Ectodermal cell (in vitro differentiated cells): ENCODE measurements around the gene RCSD1.

Source experiments
- H3K27ac ChIP-seq: 2 replicates; pipeline ENCODE4 v1.7.0; 2013; ENCODE audit warnings: mild to moderate bottlenecking, low read depth, low read length; ENCODE audit not compliant: insufficient read depth, poor library complexity, severe bottlenecking
- H3K27me3 ChIP-seq: 2 replicates; pipeline ENCODE4 v1.7.0; 2013; ENCODE audit warnings: mild to moderate bottlenecking, low read length; ENCODE audit not compliant: insufficient read depth, control insufficient read depth, poor library complexity, severe bottlenecking
- H3K36me3 ChIP-seq: one replicate; pipeline ENCODE4 v1.7.0; 2013; ENCODE audit warnings: low read length; ENCODE audit not compliant: control insufficient read depth, insufficient read depth
- H3K4me1 ChIP-seq: one replicate; pipeline ENCODE4 v1.7.0; 2013; ENCODE audit warnings: low read length; ENCODE audit not compliant: control insufficient read depth, insufficient read depth
- H3K4me3 ChIP-seq: 2 replicates; pipeline ENCODE4 v1.7.0; 2013; ENCODE audit warnings: low read depth, low read length, control low read depth; ENCODE audit not compliant: insufficient read depth
- H3K9me3 ChIP-seq: 2 replicates; pipeline ENCODE4 v1.7.0; 2013; ENCODE audit warnings: mild to moderate bottlenecking, low read length, moderate library complexity; ENCODE audit not compliant: control insufficient read depth
- WGBS, 2 experiments: methylation state at CpG; one replicate each; pipeline ENCODE4 v1.1.7; 2013; ENCODE audit warnings: missing lambda C conversion rate in 2 of 2; 5-methylcytosine and 5-hydroxymethylcytosine counted together

The RCSD1 gene

DNA sequence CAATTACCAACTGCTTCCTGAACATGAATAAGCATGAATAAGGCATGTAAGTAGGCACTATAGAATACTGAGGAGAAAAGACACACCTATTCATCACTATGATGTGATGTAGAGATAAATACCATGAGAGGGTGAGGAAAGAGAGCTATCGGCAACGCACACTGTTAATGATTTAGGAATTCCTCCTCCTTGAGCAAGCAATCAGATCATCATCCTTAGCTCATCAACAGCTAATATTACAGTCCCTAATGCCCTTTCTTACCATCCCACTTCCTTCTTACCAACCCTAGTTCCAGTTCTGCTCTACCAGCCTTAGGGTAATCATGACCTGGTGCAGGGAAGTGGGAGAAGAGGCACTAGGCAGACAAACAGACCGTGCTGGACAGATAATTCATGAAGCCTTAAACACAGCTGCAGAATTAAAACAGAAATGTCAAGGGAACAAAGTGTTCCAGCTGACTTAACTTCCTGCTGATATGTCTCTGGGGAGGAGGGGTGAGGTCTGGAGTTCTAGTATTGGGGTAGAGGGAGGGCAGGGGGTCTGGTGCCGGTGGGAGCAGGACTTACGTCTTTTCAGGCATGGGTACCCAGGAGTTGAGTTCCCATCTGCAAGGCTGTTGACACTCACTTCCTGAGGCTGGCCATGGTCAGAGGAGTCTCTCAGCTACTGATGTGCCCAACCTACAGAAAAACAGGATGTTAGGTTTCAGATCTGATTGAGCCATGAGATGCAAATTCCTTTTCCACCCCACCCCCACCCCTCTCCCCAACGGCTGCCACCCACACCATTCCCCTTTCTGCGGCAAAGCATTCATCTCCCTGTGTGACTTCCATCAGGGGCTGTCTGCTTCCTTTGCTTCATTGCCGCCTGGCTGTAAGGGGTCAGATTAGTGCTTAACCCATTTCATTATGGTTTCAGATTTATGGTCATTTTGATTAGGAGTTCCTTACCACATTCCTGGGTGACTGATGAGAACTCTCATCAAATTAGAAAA lies 12.6 kb upstream of the RCSD1 start:
- Histone ChIP-seq H3K27ac (no peak overlapping the region), H3K9me3 (no peaks in the 10 kb centered on the region), H3K27me3 (no peaks in the 10 kb centered on the region), H3K36me3 (no peaks in the 10 kb centered on the region), H3K4me3 (no peak overlapping the region), H3K4me1 (peaks cover 15% of the 10 kb centered on the region)
- 58 to 64% methylated on average over 8 of the region's 8 CpGs for WGBS, 2 experiments

DNA sequence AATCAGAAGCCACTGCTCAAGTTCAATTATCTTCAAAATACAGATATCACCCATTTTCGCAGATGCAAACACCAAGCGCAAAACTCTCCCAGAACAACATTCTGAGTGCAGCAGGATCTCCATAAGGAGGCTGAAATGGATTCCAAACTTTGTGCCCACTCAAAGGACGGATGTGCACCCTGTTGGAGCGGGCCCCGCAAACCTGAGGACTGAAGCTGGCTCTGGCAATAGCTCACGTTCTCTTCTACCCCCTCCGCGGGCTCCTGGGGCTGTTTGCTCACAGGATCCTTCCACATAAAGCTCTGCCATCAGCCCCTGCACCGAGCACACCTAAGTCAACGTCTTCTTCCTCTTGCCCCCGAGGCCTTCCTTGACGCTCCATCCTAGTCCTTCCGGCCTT lies 11.7 kb upstream of the RCSD1 start:
- Histone ChIP-seq H3K4me1 (peaks cover 15% of the 10 kb centered on the region), H3K36me3 (no peaks in the 10 kb centered on the region), H3K27ac (no peak overlapping the region), H3K27me3 (no peaks in the 10 kb centered on the region), H3K9me3 (no peaks in the 10 kb centered on the region), H3K4me3 (no peak overlapping the region)
- WGBS, 2 experiments: 87 to 88% methylated on average over 13 of the region's 13 CpGs

DNA sequence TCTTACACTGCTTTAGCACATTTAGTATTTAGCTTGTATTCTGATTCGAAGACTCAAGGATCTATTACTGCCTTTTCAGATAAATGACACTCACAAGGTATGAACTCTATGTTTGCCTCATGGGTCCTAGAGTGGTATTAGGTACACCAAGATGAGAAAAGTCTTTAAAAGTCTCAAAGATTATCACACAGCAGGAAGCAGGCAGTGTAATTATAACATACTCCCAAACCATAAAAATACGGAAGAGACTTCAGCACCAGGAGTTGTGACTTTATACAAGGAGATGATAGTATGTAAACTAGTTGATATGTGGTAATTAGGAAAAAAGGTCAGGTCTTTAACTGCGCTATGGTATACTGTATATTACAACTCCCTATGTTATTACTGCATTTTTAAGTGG lies 11.2 kb upstream of the RCSD1 start:
- WGBS, 2 experiments: 89 to 97% methylated on average over 3 of the region's 3 CpGs
- H3K27ac ChIP-seq: no peak overlapping the region
- H3K36me3 ChIP-seq: no peaks in the 10 kb centered on the region
- H3K4me1 ChIP-seq: peaks cover 15% of the 10 kb centered on the region
- H3K27me3 ChIP-seq: no peaks in the 10 kb centered on the region
- no peak overlapping the region for H3K4me3 ChIP-seq
- no peaks in the 10 kb centered on the region for H3K9me3 ChIP-seq

DNA sequence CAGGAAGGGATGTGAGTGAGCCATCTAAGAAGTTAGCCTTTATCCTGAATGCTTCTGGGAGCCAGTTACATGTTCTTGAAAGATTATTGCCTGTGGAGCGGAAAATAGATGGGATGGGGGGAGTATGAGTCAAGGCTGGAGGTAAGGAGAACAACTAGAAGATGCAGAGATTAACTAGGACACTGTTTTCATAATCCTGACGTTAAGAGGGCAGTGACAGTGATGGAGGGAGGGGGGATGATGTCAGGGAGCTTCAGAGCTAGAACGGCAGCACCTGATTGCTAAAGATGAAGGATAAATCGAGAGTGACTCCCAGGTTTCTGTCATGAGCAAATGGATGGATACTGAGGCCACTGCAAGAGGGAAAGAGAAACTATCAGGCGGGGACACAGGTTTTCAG lies 10.0 kb upstream of the RCSD1 start:
- WGBS, 2 experiments: 78 to 85% methylated on average over 5 of the region's 5 CpGs
- Histone ChIP-seq H3K9me3 (no peaks in the 10 kb centered on the region), H3K4me1 (peaks cover 15% of the 10 kb centered on the region), H3K4me3 (no peak overlapping the region), H3K36me3 (no peaks in the 10 kb centered on the region), H3K27me3 (no peaks in the 10 kb centered on the region), H3K27ac (no peak overlapping the region)

DNA sequence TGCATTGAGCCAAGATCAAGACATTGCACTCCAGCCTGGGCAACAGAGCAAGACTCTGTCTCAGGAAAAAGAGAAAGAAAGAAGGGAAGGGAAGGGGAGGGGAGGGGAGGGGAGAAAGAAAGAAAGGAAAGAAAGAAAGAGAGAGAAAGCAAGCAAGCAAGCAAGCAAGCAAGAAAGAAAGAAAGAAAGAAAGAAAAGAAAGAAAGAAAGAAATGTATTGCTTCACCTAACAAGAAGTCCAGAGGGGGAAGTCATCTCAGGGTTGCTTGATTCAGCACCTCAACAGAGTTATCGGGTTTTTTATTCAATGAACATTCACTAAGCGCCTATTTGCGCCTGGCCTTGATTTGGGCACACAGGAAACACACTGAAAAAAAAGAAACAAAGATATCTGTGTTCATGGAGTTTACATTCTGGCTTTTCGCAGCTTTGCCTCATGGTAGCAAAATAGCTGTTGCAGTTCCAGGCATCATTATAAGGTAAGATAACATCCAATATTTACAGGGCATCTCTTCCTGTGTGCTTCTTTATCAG lies 8.2 kb upstream of the RCSD1 start:
- Histone ChIP-seq H3K4me1 (peaks cover 15% of the 10 kb centered on the region), H3K36me3 (no peaks in the 10 kb centered on the region), H3K9me3 (no peaks in the 10 kb centered on the region), H3K4me3 (no peak overlapping the region), H3K27ac (no peak overlapping the region), H3K27me3 (no peaks in the 10 kb centered on the region)
- WGBS, 2 experiments: 93 to 97% methylated on average over 4 of the region's 4 CpGs

DNA sequence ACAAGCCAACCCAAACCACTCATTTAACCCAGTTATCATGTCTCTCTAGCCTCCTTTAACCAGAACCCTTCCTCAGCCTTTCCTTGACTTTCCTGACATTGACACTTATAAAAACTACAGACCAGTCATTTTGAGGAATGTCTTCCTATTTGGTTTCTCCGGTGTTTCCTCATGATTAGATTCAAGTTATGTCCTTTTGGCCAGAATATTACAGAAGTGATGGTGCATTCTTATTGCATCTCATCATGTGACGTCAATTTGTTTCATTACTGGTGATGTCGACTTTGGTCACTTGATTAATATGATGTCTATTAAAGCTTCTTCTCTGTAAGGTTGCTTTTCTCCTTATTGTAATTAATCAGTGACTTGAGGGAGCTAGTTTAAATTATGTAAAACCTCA lies 6.1 kb upstream of the RCSD1 start:
- WGBS, 2 experiments: 92 to 98% methylated on average over 2 to 3 of the region's 3 CpGs

DNA sequence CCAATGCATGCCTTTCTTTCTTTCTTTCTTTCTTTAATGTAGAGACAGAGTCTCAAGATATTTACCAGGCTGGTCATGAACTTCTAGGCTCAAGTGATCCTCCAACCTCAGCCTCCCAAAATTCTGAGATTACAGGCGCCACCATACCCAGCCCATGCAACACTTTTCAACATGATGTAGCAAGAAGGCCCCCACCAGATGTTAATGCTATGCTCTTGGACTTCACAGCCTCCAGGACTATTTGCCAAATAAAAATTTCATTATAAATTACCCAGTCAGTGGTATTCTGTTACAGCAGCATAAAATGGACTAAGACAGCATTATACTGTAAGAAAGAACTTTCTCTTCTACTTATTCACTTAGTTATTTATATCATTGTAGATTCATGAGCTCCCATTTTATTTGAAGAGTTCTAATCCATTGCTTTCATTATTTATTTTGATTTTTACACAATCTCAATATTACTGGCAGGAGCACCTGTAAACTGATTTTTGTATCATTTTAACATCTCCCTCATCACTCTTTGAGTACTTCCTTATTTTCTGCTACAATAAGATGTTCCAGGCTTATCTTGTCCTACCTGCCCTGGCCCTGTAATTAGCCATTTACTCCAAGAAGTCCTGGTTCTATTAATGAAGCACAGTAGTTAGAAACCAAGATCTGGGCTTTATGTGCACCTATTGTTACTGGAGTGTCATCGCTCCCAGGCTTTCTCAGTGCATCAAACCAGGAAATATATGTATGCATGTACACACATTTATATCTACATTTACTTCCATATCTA lies 4.8 kb upstream of the RCSD1 start:
- Histone ChIP-seq H3K36me3 (no peaks in the 10 kb centered on the region), H3K4me1 (no peaks in the 10 kb centered on the region), H3K9me3 (no peaks in the 10 kb centered on the region), H3K27me3 (peaks cover 21% of the 10 kb centered on the region), H3K27ac (no peak overlapping the region), H3K4me3 (no peak overlapping the region)
- WGBS, 2 experiments: 92 to 93% methylated on average over 2 of the region's 2 CpGs

More for the DNA sequence above, 6.1 kb upstream of the RCSD1 start:
- no peaks in the 10 kb centered on the region for H3K36me3 ChIP-seq
- no peak overlapping the region for H3K4me3 ChIP-seq
- H3K27me3 ChIP-seq: peaks cover 8% of the 10 kb centered on the region
- H3K27ac ChIP-seq: no peak overlapping the region
- H3K9me3 ChIP-seq: no peaks in the 10 kb centered on the region
- H3K4me1 ChIP-seq: no peaks in the 10 kb centered on the region

DNA sequence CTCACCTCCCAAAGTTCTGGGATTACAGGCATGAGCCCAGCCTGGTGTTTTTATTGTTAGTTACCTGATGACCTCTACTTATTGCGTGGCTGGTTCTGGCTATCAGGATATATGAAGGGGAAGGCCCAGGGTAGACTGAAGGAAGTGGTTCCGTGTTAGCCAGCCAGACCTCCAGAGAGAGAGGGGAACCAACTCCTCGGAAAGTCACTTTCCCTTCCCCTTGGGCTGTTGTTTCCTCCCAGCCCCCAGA lies 2.5 kb upstream of the RCSD1 start:
- Histone ChIP-seq H3K4me1 (peaks cover 4% of the 10 kb centered on the region), H3K9me3 (no peaks in the 10 kb centered on the region), H3K36me3 (no peaks in the 10 kb centered on the region), H3K27me3 (peaks cover 44% of the 10 kb centered on the region), H3K4me3 (no peak overlapping the region), H3K27ac (no peak overlapping the region)
- WGBS, 2 experiments: 81 to 90% methylated on average over 3 of the region's 3 CpGs

DNA sequence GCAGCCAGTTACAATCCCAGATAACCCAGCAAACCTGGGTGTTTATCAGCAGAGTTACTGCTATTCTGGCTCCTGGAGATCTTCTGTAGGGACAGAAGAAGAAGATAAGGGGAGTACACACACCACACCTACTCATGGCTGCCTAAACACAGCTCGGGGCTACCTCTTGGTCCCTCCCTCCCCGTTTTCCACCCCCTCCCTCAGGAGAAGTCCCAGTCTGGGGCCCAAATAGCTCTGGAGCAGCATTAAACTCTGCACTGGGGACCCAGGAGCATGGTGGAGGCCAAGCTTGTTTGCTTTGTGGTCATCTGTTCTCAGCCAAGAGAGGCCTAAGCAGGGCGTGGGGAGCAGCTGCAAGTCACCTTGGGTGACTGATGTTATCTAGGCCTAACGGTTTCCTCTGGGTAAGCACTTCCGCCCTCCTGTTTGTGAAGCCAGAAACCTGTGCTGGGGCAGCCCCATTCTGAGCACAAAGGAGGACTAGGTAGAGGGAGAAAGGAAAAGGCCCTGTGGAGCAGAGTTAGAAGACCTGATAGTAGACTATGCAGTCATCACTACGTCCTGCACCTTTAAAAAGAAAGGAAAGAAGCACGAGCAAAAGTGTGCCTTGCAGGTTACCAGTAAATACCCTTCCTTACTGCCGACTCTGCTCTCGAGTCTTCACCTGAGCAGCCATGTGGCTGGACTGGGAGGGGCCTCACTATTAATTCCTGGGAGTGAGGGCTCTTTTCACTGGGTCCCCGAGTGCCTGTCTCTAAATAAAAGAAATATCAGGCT lies 2.0 kb upstream of the RCSD1 start:
- no peak overlapping the region for H3K27ac ChIP-seq
- H3K36me3 ChIP-seq: no peaks in the 10 kb centered on the region
- peaks cover 49% of the 10 kb centered on the region for H3K27me3 ChIP-seq
- 80 to 82% methylated on average over 10 of the region's 10 CpGs for WGBS, 2 experiments
- H3K9me3 ChIP-seq: no peaks in the 10 kb centered on the region
- H3K4me3 ChIP-seq: no peak overlapping the region
- H3K4me1 ChIP-seq: peaks cover 4% of the 10 kb centered on the region
